K562 (cell line): ENCODE results near the gene PRRT1. TPM values are rescaled to one million over a fixed set of nuclear protein-coding genes. Genes with fewer than 3 reads are reported as not detected.

Experiments
- CSDE1 ChIP-seq, 2 experiments: fragments of 450-650 bp; IDR thresholded peaks; 2 replicates each; pipeline ENCODE4 v1.6.1; 2016; ENCODE audit warnings: mild to moderate bottlenecking in 1 of 2
- ETV1 ChIP-seq: fragments of 450-650 bp; conservative IDR thresholded peaks from 2 replicates; pipeline ENCODE4 v1.6.1; 2016; ENCODE audit warnings: missing genetic modification characterization, control low read depth, low read depth, missing compliant biosample characterization
- EZH2 ChIP-seq: IDR thresholded peaks from 2 replicates; pipeline ENCODE4 v1.6.1; 2012; ENCODE audit warnings: low read depth, mild to moderate bottlenecking, inconsistent platforms, low read length, borderline replicate concordance
- FOSL1 ChIP-seq: fragments of 200-800 bp; sonication (Bioruptor generic); conservative IDR thresholded peaks from 2 replicates; pipeline ENCODE4 v1.6.1; 2016; ENCODE audit warnings: missing genetic modification characterization, missing compliant biosample characterization
- PTBP1 ChIP-seq: fragments of 200-400 bp; formaldehyde crosslinking; IDR thresholded peaks from 2 replicates; pipeline ENCODE4 v1.6.1; 2017; ENCODE audit warnings: low read depth, low read length
- SMC3 ChIP-seq: conservative IDR thresholded peaks from 2 replicates; pipeline ENCODE4 v1.6.1; 2011; ENCODE audit warnings: low read depth, low read length, improper control_type of control experiment; ENCODE audit not compliant: insufficient read depth
- TSC22D4 ChIP-seq: fragments of 450-650 bp; IDR thresholded peaks from 2 replicates; pipeline ENCODE4 v1.6.1; 2016; ENCODE audit warnings: missing genetic modification characterization, missing biosample characterization, control low read depth
- ZKSCAN8 ChIP-seq: fragments of 200-800 bp; sonication (Bioruptor generic); IDR thresholded peaks from 2 replicates; pipeline ENCODE4 v1.6.1; 2016; ENCODE audit warnings: missing genetic modification characterization, missing compliant biosample characterization
- ZNF232 ChIP-seq: sonication (generic); formaldehyde crosslinking; IDR thresholded peaks from 2 replicates; pipeline ENCODE4 v1.8.0; 2022; ENCODE audit warnings: mild to moderate bottlenecking, missing genetic modification reagents
- ZNF407 ChIP-seq: fragments of 450-650 bp; IDR thresholded peaks from 2 replicates; pipeline ENCODE4 v1.6.1; 2016; ENCODE audit warnings: low read depth
- ZNF449 ChIP-seq: fragments of 250-450 bp; sonication (Bioruptor Pico); IDR thresholded peaks from 2 replicates; pipeline ENCODE4 v1.8.0; 2022; ENCODE audit warnings: moderate library complexity, mild to moderate bottlenecking, inconsistent platforms
- polyA plus RNA-seq, 8 experiments: library from polyadenylated mRNA; depleted of rRNA in 4 of 8; stranded (reverse) in 5 of 8; unstranded in 3 of 8; fragments of >200 nt; fragmentation: Nextera tagmentation in 2 of 8; fragmentation: Illumina TruSeq in 1 of 8; extraction: Ambion mirVana in 2 of 8; extraction: Trizol in 1 of 8; gene quantifications; 2 replicates each; pipeline versions ENCODE4 v1.2.1 to v1.2.3, GENCODE V29; 2011 to 2014; ENCODE audit warnings: inconsistent platforms in 1 of 8, missing spikeins in 1 of 8
- total RNA-seq, 7 experiments: library from RNA; depleted of rRNA in 6 of 7; stranded (reverse); fragments of >200 nt in 6 of 7; fragmentation: Illumina TruSeq in 2 of 7; extraction: Trizol in 2 of 7; gene quantifications; 2 replicates each; pipeline versions ENCODE4 v1.2.1 to v1.2.3, GENCODE V29; 2011 to 2021; ENCODE audit warnings: low replicate concordance in 1 of 7
- TF ChIP-seq, protein P1 (sequence below): fragments of 250-450 bp; sonication (Bioruptor Pico); IDR thresholded peaks from 2 replicates; pipeline ENCODE4 v1.5.0; 2021; ENCODE audit warnings: mild to moderate bottlenecking, moderate library complexity

PRRT1 gene
- total and polyA plus RNA-seq, 9 of the 15 experiments (the other 6 are each of a cell fraction or from before 2014, with no cell fraction given), result 0.14 to 3.5 (median 0.41) TPM

DNA sequence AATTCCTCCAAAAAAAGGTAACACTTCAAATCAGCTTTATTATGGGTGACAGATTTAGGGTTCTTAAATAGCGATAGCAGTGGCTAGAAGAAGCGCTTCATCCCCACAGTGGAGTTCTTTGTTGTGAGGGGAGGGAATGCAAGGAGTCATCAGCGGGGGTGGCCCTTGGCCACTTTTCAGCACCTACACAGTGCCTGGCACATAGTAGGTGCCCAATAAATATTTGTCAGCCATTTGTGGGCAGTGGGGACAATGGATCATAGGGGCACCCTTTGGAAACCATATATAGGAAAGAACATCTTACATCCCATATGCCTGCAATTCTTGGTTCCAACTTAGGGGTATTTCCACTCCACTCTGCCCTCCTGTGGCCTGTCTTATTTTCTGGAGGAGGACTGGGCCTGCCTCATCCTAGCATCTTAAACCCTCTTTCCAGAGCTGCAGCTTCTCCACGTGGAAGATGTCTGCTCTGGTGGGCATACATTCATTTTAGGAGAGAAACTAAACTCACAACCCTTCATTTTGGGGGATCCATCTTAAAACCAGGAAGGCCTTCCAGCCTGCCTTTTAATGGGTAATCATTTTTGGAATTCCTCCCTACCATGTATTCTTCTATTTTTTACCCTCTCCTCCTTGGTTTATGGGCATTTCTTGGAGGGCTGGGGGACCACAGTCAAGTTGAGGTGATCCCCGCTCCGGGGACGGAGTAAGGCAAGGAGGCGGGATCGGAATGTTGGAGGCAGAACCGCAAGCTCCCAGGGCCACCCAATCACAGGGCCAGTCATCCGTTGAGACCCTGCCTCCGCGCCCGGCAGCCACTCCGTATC, 43.3 kb upstream of the PRRT1 start (continued):
- TF ChIP-seq ZNF407, result no peak
- no peak; the same call in 1 of the 2 replicates for TF ChIP-seq ETV1
- no peak for TF ChIP-seq TSC22D4 (tag)
- TF ChIP-seq EZH2, result no peak
- no peak for TF ChIP-seq CSDE1 (IDR thresholded peaks at IDR 0.05)
- no peak for TF ChIP-seq FOSL1 (tag)
- peak; percentile 74 for TF ChIP-seq SMC3
- no peak for TF ChIP-seq ZNF449 (CRISPR knock-in tag)
- TF ChIP-seq PTBP1, result no peak
- TF ChIP-seq, protein P1, sequence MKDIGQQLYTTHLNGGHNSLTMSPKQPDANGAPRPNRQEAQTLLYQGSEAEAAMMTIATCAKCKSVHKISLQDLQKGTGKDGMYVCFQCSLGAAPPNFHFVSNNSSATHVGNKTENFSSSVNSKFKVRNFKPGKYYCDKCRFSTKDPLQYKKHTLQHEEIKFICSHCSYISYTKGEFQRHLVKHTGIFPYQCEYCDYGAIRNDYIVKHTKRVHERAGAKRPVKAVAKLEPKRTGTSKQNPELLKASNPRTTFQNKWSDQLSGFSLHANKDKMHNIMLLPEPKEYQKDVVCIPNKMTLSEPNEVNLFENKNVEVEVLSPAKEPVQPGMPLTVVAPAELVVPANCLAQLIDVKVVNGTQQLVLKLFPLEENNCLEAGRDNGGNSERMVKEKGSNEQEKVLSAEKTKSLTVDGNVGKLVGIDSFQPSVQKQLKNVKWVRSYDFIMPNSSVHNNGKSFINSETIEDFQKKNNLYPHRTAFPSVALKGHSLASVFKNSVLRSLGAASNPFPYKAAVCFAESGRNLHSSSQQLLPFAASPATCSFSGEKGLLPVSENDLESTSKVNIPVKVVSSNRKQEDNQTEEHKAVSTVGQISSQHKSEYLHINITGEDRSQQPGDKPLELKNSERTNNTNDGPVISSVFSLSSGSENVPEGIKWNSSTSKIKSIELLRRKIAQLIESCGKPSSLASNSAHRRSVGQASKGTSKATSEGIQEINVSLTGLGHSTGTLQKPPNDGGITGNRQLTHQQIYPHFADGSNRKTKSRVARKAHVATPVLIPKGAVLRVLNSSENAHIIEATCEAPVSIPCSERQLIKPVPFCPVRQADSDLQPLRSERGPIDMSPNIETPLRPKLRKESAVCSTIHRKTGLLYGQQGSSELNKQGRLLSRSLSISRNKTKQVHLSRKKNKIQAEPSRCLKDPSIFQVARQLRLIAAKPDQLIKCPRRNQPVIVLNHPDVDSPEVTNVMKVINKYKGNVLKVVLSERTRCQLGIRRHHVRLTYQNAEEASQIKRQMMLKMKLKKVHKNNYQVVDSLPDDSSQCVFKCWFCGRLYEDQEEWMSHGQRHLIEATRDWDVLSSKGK, result no peak
- TF ChIP-seq ZKSCAN8 (CRISPR knock-in tag), result no peak
- TF ChIP-seq ZNF232 (CRISPR knock-in tag), result 0 out of 2 replicates have a peak, but pooled peaks have one; percentile 35
